NCI-H146 treated with DMSO at 0.1 percent for 48 hours (cell line): Measurements from ENCODE around the gene KMT2A.
"Not testable (repeated sequence)": the region's sequence is repeated elsewhere in the genome, so short reads cannot be mapped to it uniquely, and the experiment has no call there.

Source experiments
- DNase-seq: peaks from one replicate; lab custom pipeline; 2025; ENCODE audit not compliant: unreplicated experiment; lab: John Stamatoyannopoulos, UW

The KMT2A gene

GRCh38 chr11:118434553-118435289 lies 1.6 kb upstream of the KMT2A start:
- DNase-seq = peak; percentile 41

- DNase-seq = peak; percentile 86
These were observed 901 bp upstream of the KMT2A start for GRCh38 chr11:118435290-118435892.

- DNase-seq = no peak
These were observed 431 bp downstream of the KMT2A start for GRCh38 chr11:118436639-118437207.

- peak; percentile 51 for DNase-seq
These were observed 1.2 kb downstream of the KMT2A start for GRCh38 chr11:118437208-118438125.

- DNase-seq = peak; percentile 11
These were observed 2.1 kb downstream of the KMT2A start for GRCh38 chr11:118438314-118438931.

GRCh38 chr11:118439646-118440045 lies 3.4 kb downstream of the KMT2A start:
- DNase-seq = no peak

GRCh38 chr11:118441770-118442275 lies 5.5 kb downstream of the KMT2A start:
- DNase-seq = no peak

- no peak for DNase-seq
These were observed 6.0 kb downstream of the KMT2A start for GRCh38 chr11:118442301-118442700.

GRCh38 chr11:118442908-118443589 lies 6.8 kb downstream of the KMT2A start:
- DNase-seq = no peak

GRCh38 chr11:118443590-118444218 lies 7.4 kb downstream of the KMT2A start:
- DNase-seq = no peak

GRCh38 chr11:118447423-118447822 lies 11.1 kb downstream of the KMT2A start:
- no peak for DNase-seq

GRCh38 chr11:118448294-118448693 lies 12.0 kb downstream of the KMT2A start:
- no peak for DNase-seq

GRCh38 chr11:118449316-118449918 lies 13.1 kb downstream of the KMT2A start:
- no peak for DNase-seq

- DNase-seq = no peak
These were observed 14.2 kb downstream of the KMT2A start for GRCh38 chr11:118450451-118450850.

GRCh38 chr11:118462178-118462577 lies 25.9 kb downstream of the KMT2A start:
- no peak for DNase-seq

- DNase-seq = not testable (repeated sequence)
These were observed 32.7 kb downstream of the KMT2A start for GRCh38 chr11:118468968-118469367.

- no peak for DNase-seq
These were observed 34.7 kb downstream of the KMT2A start for GRCh38 chr11:118471030-118471429.

GRCh38 chr11:118473537-118473936 lies 37.2 kb downstream of the KMT2A start:
- no peak for DNase-seq

- no peak for DNase-seq
These were observed 40.4 kb downstream of the KMT2A start for GRCh38 chr11:118476676-118477075.
